Colonic mucosa (tissue), 4 donors: ENCODE results near the gene CLCN4. TPM values are rescaled to one million over a fixed set of nuclear protein-coding genes. Genes with fewer than 3 reads are reported as not detected.

Experiments used
- DNase-seq: peaks from one replicate; pipeline ENCODE4 v3.0.0-alpha.2; 2020
- H3K27ac ChIP-seq: fragments of 200-600 bp; one replicate; pipeline ENCODE4 v1.8.0; 2021
- H3K27me3 ChIP-seq: fragments of 200-600 bp; one replicate; pipeline ENCODE4 v1.8.0; 2021
- H3K36me3 ChIP-seq: fragments of 200-600 bp; one replicate; pipeline ENCODE4 v1.8.0; 2021
- H3K4me1 ChIP-seq: fragments of 200-600 bp; one replicate; pipeline ENCODE4 v1.8.0; 2021; ENCODE audit warnings: mild to moderate bottlenecking
- H3K4me3 ChIP-seq: fragments of 200-600 bp; one replicate; pipeline ENCODE4 v1.8.0; 2021
- H3K9ac ChIP-seq, 2 donors: one replicate each; pipeline ENCODE4 v1.7.0; 2013; ENCODE audit warnings: control low read depth in 2 of 2, low read depth in 2 of 2, low read length in 2 of 2
- H3K9me3 ChIP-seq: fragments of 200-600 bp; one replicate; pipeline ENCODE4 v1.8.0; 2021
- intact Hi-C: fragments of 100-400 bp; cut with DNase I; formaldehyde crosslinking; loops from one replicate; pipeline ENCODE4 v1.14.1; 2022
- total RNA-seq, 2 donors: library from RNA; stranded (reverse); fragmentation: NEBNext Ultra II Directional in 1 of 2; extraction: Animal tissue kit (Norgen Biotek cat#: 25700) in 1 of 2; gene quantifications; one replicate each; pipeline ENCODE4 v1.2.1, GENCODE V29; 2021
- TF ChIP-seq, protein P1 (sequence below): fragments of 200-600 bp; IDR thresholded peaks from one replicate; pipeline ENCODE4 v1.8.0; 2022; ENCODE audit warnings: antibody characterized with exemption, mild to moderate bottlenecking
- donor health status: healthy.
- donor health status: DM: no; HTN: no; CAD: no.
- donor health status: DM: no; HTN: no; CAD: no.

Gene CLCN4
- total RNA-seq, 2 donors from 2014 or later = 0.62 to 1.2 TPM

DNA sequence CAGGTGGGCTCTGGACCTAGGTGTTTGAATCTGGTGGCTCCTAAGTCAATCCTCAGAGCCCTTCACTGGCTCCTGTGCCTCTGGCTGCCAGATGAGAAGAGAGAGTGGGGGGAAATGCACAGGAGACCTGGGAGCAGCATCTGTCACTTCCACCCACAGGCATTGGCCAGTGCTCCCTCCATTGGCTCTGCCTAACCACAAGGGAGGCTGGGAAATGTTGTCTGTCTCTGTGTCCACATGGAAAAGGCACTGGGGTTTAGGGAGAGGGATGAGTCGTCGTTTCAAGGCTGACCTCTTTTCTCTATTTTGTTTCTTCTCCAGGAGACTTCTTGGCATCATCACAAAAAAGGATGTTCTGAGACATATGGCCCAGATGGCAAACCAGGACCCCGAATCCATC lies 76.4 kb downstream of the CLCN4 start:
- no peak overlapping the region for H3K27ac ChIP-seq
- no peaks in the 10 kb centered on the region for H3K9me3 ChIP-seq
- intact Hi-C loops = no loop called here
- no peak overlapping the region for H3K9ac ChIP-seq
- H3K27me3 ChIP-seq = no peaks in the 10 kb centered on the region
- no peaks in the 10 kb centered on the region for H3K36me3 ChIP-seq
- TF ChIP-seq, protein P1, sequence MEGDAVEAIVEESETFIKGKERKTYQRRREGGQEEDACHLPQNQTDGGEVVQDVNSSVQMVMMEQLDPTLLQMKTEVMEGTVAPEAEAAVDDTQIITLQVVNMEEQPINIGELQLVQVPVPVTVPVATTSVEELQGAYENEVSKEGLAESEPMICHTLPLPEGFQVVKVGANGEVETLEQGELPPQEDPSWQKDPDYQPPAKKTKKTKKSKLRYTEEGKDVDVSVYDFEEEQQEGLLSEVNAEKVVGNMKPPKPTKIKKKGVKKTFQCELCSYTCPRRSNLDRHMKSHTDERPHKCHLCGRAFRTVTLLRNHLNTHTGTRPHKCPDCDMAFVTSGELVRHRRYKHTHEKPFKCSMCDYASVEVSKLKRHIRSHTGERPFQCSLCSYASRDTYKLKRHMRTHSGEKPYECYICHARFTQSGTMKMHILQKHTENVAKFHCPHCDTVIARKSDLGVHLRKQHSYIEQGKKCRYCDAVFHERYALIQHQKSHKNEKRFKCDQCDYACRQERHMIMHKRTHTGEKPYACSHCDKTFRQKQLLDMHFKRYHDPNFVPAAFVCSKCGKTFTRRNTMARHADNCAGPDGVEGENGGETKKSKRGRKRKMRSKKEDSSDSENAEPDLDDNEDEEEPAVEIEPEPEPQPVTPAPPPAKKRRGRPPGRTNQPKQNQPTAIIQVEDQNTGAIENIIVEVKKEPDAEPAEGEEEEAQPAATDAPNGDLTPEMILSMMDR = no peak
- no peak for DNase-seq
- H3K4me3 ChIP-seq = no peak overlapping the region
- no peaks in the 10 kb centered on the region for H3K4me1 ChIP-seq

DNA sequence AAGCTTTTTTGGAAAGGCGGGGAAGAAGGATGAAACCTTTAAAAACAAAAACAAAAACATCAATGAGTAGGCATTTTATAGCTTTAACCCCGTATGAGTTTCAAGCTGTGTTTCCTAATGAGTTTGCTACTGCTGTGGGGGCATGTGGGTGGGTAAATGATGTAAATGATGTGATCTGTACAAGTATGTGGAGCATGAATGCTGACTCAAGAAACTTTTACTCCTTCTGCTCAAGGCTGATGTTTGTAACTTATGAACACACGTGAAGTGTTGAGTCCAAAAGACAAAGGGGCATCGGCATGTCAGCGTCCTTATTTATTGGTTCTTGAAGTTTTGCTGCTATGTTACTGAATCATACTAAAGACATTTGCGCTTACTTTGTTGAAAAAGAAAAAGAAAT lies 76.9 kb downstream of the CLCN4 start:
- Histone ChIP-seq H3K27ac (no peak overlapping the region), H3K9ac (no peak overlapping the region), H3K36me3 (no peaks in the 10 kb centered on the region), H3K4me1 (no peaks in the 10 kb centered on the region), H3K9me3 (no peaks in the 10 kb centered on the region), H3K4me3 (no peak overlapping the region), H3K27me3 (no peaks in the 10 kb centered on the region)
- intact Hi-C loops = no loop called here
- no peak for DNase-seq
- TF ChIP-seq, protein P1 = no peak

DNA sequence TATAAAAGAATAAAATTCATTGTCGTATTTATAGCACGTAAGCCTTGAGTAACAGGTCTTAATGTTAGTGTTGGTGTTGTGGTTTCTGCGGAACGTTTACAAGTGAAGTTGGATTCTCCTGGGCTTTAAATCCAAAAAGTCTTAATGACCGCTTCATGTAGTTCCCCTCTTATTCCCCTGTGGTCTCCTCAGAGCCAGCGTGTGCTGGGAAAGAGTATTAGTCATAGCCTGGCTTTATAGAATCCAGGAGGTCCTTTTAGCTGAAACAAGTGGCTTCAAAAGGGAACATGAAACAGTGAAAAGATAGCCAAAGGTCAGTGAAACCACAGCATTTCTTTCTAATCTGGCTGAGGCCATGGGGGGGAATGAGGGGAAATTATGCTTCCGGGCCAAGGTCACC lies 79.1 kb downstream of the CLCN4 start:
- H3K36me3 ChIP-seq = no peaks in the 10 kb centered on the region
- TF ChIP-seq, protein P1 = no peak
- H3K27ac ChIP-seq = no peak overlapping the region
- DNase-seq = no peak
- H3K9me3 ChIP-seq = no peaks in the 10 kb centered on the region
- H3K9ac ChIP-seq = no peak overlapping the region
- no peaks in the 10 kb centered on the region for H3K4me1 ChIP-seq
- intact Hi-C loops = no loop called here
- H3K27me3 ChIP-seq = no peaks in the 10 kb centered on the region
- H3K4me3 ChIP-seq = no peak overlapping the region

DNA sequence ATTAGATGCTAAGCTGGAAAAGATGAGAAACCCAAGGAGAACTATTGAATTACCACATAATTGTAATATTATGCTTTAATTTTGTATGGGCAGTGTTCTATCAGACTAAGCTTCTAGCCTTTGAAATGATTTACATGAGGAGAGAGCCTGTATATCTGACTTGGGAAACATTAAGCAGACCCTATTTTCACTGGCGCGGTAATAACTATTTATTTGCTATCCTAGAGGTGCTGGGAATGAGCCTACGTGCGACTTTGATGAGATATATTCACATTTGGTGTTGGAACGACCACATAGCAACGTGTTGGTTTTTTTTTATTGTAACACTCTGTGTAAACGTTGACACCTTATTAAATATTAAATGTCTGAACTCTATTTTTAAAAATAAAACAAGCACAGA lies 80.5 kb downstream of the CLCN4 start:
- no peak for DNase-seq
- Histone ChIP-seq H3K9me3 (no peaks in the 10 kb centered on the region), H3K4me3 (no peak overlapping the region), H3K27me3 (no peaks in the 10 kb centered on the region), H3K4me1 (no peaks in the 10 kb centered on the region), H3K27ac (no peak overlapping the region), H3K36me3 (no peaks in the 10 kb centered on the region), H3K9ac (no peak overlapping the region)
- TF ChIP-seq, protein P1 = no peak
- intact Hi-C loops = no loop called here

DNA sequence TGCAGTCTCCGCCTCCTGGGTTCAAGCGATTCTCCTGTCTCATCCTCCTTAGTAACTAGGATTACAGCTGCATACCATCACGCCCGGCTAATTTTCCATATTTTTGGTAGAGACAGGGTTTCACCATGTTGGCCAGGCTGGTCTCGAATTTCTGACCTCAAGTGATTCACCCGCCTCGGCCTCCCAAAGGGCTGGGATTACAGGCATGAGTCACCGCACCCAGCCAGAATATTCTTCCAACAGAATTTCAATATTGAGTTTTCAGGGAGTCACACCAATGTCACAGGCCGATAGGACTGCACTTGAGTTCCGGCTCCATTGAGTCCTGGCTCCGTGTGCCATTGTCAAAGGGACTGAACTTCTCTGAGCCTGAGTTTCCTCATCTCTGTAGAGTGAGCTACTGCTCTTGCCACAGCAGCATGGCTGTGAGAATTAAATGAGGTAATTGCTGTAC lies 82.9 kb downstream of the CLCN4 start:
- intact Hi-C loops = no loop called here

More for the DNA sequence above, 82.9 kb downstream of the CLCN4 start:
- Histone ChIP-seq H3K36me3 (no peaks in the 10 kb centered on the region), H3K4me1 (no peaks in the 10 kb centered on the region), H3K4me3 (no peak overlapping the region), H3K9me3 (no peaks in the 10 kb centered on the region), H3K27me3 (no peaks in the 10 kb centered on the region), H3K9ac (no peak overlapping the region), H3K27ac (no peak overlapping the region)
- TF ChIP-seq, protein P1 = no peak
- no peak for DNase-seq
